Neural cell (in vitro differentiated cells): ENCODE measurements around the gene TMEM238L. TPM values are rescaled to one million over a fixed set of nuclear protein-coding genes. Genes with fewer than 3 reads are reported as not detected.

Experiments
- H2AFZ ChIP-seq: fragments of 200-600, 300-800 bp; sonication (generic), shearing (Covaris generic); 2 replicates; pipeline ENCODE4 v1.6.0; 2014; ENCODE audit warnings: low read depth, mild to moderate bottlenecking, antibody characterized with exemption, low read length, moderate library complexity
- H3F3A ChIP-seq: fragments of 200-600 bp; shearing (Covaris generic); 2 replicates; pipeline ENCODE4 v1.6.1; 2016; ENCODE audit warnings: mild to moderate bottlenecking, moderate library complexity, mixed read lengths, antibody characterized with exemption, low read length; ENCODE audit not compliant: insufficient read depth, poor library complexity, severe bottlenecking
- H3K27ac ChIP-seq: fragments of 200-600, 300-800 bp; sonication (generic), shearing (Covaris generic); 2 replicates; pipeline ENCODE4 v1.5.1; 2014; ENCODE audit warnings: mild to moderate bottlenecking, low read length, moderate library complexity
- H3K27me3 ChIP-seq: fragments of 300-800, 200-600 bp; sonication (generic), shearing (Covaris generic); 2 replicates; pipeline ENCODE4 v1.6.0; 2014; ENCODE audit warnings: mild to moderate bottlenecking, low read depth, low read length, moderate library complexity; ENCODE audit not compliant: insufficient read depth
- H3K36me3 ChIP-seq: fragments of 300-800, 200-600 bp; sonication (generic), shearing (Covaris generic); 2 replicates; pipeline ENCODE4 v1.5.1; 2014; ENCODE audit warnings: mild to moderate bottlenecking, antibody characterized with exemption, low read length, moderate library complexity; ENCODE audit not compliant: insufficient read depth
- H3K4me2 ChIP-seq: fragments of 300-800, 200-600 bp; sonication (generic), shearing (Covaris generic); 2 replicates; pipeline ENCODE4 v1.6.0; 2014; ENCODE audit warnings: mild to moderate bottlenecking, low read length
- H3K4me3 ChIP-seq: fragments of 300-800, 200-600 bp; sonication (generic), shearing (Covaris generic); 2 replicates; pipeline ENCODE4 v1.5.1; 2014; ENCODE audit warnings: mild to moderate bottlenecking, low read length, moderate library complexity
- H3K79me2 ChIP-seq: fragments of 200-600 bp; shearing (Covaris generic); replicated peaks from 2 replicates; pipeline ENCODE4 v1.6.0; 2014; ENCODE audit warnings: mild to moderate bottlenecking, low read length, moderate library complexity; ENCODE audit not compliant: insufficient read depth
- H3K9ac ChIP-seq: fragments of 300-800, 200-600 bp; sonication (generic), shearing (Covaris generic); 2 replicates; pipeline ENCODE4 v1.6.1; 2016; ENCODE audit warnings: mild to moderate bottlenecking, low read length, mixed read lengths
- H3K9me2 ChIP-seq: fragments of 200-600 bp; shearing (Covaris generic); 2 replicates; pipeline ENCODE4 v1.6.1; 2016; ENCODE audit warnings: mild to moderate bottlenecking, low read length, mixed read lengths; ENCODE audit not compliant: insufficient read depth
- H3K9me3 ChIP-seq: fragments of 200-600, 300-800 bp; sonication (generic), shearing (Covaris generic); 2 replicates; pipeline ENCODE4 v1.6.1; 2016; ENCODE audit warnings: mild to moderate bottlenecking, mixed run types, low read length, moderate library complexity, mixed read lengths
- H4K20me1 ChIP-seq: fragments of 200-600 bp; shearing (Covaris generic); 2 replicates; pipeline ENCODE4 v1.6.1; 2016; ENCODE audit warnings: mild to moderate bottlenecking, mixed run types; ENCODE audit not compliant: insufficient read depth
- EP300 ChIP-seq: fragments of 450-650 bp; conservative IDR thresholded peaks from 2 replicates; pipeline ENCODE4 v1.6.1; 2014; ENCODE audit warnings: antibody characterized with exemption, mild to moderate bottlenecking, moderate library complexity; ENCODE audit not compliant: poor library complexity, severe bottlenecking
- EZH2 ChIP-seq: fragments of 200-600, 300-800 bp; shearing (Covaris generic), sonication (generic); IDR thresholded peaks from 2 replicates; pipeline ENCODE4 v1.6.1; 2014; ENCODE audit warnings: antibody characterized with exemption, low read length, borderline replicate concordance, mild to moderate bottlenecking; ENCODE audit not compliant: insufficient read depth, poor library complexity, severe bottlenecking
- MXI1 ChIP-seq: fragments of 450-650 bp; conservative IDR thresholded peaks from 2 replicates; pipeline ENCODE4 v1.6.1; 2014; ENCODE audit warnings: antibody characterized with exemption, mild to moderate bottlenecking; ENCODE audit not compliant: poor library complexity, severe bottlenecking
- POLR2AphosphoS5 ChIP-seq: IDR thresholded peaks from 2 replicates; pipeline ENCODE4 v1.6.1; 2012
- RAD21 ChIP-seq: fragments of 450-650 bp; conservative IDR thresholded peaks from 2 replicates; pipeline ENCODE4 v1.6.1; 2014; ENCODE audit warnings: antibody characterized with exemption, mild to moderate bottlenecking, moderate library complexity
- SMC3 ChIP-seq: fragments of 450-650 bp; conservative IDR thresholded peaks from 2 replicates; pipeline ENCODE4 v1.6.1; 2014; ENCODE audit warnings: antibody characterized with exemption, mild to moderate bottlenecking, moderate library complexity; ENCODE audit not compliant: poor library complexity
- TAF1 ChIP-seq: IDR thresholded peaks from 2 replicates; pipeline ENCODE4 v1.6.1; 2012; ENCODE audit warnings: low read depth
- polyA plus RNA-seq: library from polyadenylated mRNA; depleted of rRNA; stranded (reverse); fragments of >200 nt; gene quantifications from 2 replicates; pipeline ENCODE4 v1.2.3, GENCODE V29; 2014
- TF ChIP-seq, protein P1 (sequence below): fragments of 450-650 bp; IDR thresholded peaks from 2 replicates; pipeline ENCODE4 v1.5.1; 2014; ENCODE audit warnings: antibody characterized with exemption, mild to moderate bottlenecking, moderate library complexity; ENCODE audit not compliant: poor library complexity, severe bottlenecking
- TF ChIP-seq, protein P2 (sequence below): IDR thresholded peaks from 2 replicates; pipeline ENCODE4 v1.6.1; 2012; ENCODE audit warnings: borderline replicate concordance

TMEM238L gene
- polyA plus RNA-seq, 1 donor from 2014 or later, result not detected

DNA sequence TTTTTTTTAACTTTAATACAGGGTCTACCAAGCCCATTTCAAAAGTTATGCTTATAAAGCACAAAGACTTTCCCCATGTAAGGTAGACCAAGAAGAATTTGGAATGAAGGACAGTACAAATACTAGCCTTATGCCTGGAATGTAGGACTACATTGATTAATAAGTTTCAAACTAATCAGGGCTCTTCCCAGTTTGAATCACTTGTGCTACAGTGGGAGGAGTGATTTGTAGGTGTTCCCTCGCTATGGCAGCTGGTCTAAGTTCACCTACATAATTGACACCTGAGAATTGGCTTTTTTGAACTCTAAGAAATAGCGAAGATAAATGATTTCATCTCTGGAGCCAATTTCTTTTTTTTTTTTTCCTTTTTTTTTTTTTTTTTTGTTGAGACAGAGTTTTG, 18.6 kb downstream of the TMEM238L start:
- Histone ChIP-seq H3K36me3 (no peaks in the 10 kb centered on the region), H2AFZ (no peak overlapping the region), H3K27ac (no peak overlapping the region), H3K4me2 (no peak overlapping the region), H3K27me3 (no peaks in the 10 kb centered on the region), H3K79me2 (no peaks in the 10 kb centered on the region), H3K4me3 (no peak overlapping the region), H4K20me1 (no peaks in the 10 kb centered on the region), H3K9me3 (no peaks in the 10 kb centered on the region), H3F3A (no peaks in the 10 kb centered on the region), H3K9ac (no peak overlapping the region), H3K9me2 (no peaks in the 10 kb centered on the region)
- TF ChIP-seq, protein P1, sequence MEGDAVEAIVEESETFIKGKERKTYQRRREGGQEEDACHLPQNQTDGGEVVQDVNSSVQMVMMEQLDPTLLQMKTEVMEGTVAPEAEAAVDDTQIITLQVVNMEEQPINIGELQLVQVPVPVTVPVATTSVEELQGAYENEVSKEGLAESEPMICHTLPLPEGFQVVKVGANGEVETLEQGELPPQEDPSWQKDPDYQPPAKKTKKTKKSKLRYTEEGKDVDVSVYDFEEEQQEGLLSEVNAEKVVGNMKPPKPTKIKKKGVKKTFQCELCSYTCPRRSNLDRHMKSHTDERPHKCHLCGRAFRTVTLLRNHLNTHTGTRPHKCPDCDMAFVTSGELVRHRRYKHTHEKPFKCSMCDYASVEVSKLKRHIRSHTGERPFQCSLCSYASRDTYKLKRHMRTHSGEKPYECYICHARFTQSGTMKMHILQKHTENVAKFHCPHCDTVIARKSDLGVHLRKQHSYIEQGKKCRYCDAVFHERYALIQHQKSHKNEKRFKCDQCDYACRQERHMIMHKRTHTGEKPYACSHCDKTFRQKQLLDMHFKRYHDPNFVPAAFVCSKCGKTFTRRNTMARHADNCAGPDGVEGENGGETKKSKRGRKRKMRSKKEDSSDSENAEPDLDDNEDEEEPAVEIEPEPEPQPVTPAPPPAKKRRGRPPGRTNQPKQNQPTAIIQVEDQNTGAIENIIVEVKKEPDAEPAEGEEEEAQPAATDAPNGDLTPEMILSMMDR, result no peak
- TF ChIP-seq RAD21 (no peak), EP300 (no peak), TAF1 (no peak), MXI1 (no peak), SMC3 (no peak), POLR2AphosphoS5 (no peak)
- TF ChIP-seq, protein P2, sequence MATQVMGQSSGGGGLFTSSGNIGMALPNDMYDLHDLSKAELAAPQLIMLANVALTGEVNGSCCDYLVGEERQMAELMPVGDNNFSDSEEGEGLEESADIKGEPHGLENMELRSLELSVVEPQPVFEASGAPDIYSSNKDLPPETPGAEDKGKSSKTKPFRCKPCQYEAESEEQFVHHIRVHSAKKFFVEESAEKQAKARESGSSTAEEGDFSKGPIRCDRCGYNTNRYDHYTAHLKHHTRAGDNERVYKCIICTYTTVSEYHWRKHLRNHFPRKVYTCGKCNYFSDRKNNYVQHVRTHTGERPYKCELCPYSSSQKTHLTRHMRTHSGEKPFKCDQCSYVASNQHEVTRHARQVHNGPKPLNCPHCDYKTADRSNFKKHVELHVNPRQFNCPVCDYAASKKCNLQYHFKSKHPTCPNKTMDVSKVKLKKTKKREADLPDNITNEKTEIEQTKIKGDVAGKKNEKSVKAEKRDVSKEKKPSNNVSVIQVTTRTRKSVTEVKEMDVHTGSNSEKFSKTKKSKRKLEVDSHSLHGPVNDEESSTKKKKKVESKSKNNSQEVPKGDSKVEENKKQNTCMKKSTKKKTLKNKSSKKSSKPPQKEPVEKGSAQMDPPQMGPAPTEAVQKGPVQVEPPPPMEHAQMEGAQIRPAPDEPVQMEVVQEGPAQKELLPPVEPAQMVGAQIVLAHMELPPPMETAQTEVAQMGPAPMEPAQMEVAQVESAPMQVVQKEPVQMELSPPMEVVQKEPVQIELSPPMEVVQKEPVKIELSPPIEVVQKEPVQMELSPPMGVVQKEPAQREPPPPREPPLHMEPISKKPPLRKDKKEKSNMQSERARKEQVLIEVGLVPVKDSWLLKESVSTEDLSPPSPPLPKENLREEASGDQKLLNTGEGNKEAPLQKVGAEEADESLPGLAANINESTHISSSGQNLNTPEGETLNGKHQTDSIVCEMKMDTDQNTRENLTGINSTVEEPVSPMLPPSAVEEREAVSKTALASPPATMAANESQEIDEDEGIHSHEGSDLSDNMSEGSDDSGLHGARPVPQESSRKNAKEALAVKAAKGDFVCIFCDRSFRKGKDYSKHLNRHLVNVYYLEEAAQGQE, result no peak

- no peak overlapping the region for H3K27ac ChIP-seq
- H3K79me2 ChIP-seq, result no peaks in the 10 kb centered on the region
- no peak overlapping the region for H2AFZ ChIP-seq
- H3K27me3 ChIP-seq, result no peaks in the 10 kb centered on the region
- H3K9ac ChIP-seq, result no peak overlapping the region
- H3K9me2 ChIP-seq, result no peaks in the 10 kb centered on the region
- H3K4me2 ChIP-seq, result no peak overlapping the region
- no peaks in the 10 kb centered on the region for H4K20me1 ChIP-seq
- no peak for TF ChIP-seq SMC3
- no peak for TF ChIP-seq MXI1
- TF ChIP-seq, protein P1, result no peak
- no peak for TF ChIP-seq RAD21
- no peak for TF ChIP-seq EZH2
- TF ChIP-seq, protein P2, result no peak
- no peak for TF ChIP-seq POLR2AphosphoS5
- TF ChIP-seq TAF1, result no peak
- no peak for TF ChIP-seq EP300
- H3K4me3 ChIP-seq, result no peak overlapping the region
- no peaks in the 10 kb centered on the region for H3K9me3 ChIP-seq
- no peaks in the 10 kb centered on the region for H3F3A ChIP-seq
- no peaks in the 10 kb centered on the region for H3K36me3 ChIP-seq
Measured at GRCh38 chr17:10779609-10780008, 24.3 kb downstream of the TMEM238L start.
